ENCODE data around the gene COIL.

DNA sequence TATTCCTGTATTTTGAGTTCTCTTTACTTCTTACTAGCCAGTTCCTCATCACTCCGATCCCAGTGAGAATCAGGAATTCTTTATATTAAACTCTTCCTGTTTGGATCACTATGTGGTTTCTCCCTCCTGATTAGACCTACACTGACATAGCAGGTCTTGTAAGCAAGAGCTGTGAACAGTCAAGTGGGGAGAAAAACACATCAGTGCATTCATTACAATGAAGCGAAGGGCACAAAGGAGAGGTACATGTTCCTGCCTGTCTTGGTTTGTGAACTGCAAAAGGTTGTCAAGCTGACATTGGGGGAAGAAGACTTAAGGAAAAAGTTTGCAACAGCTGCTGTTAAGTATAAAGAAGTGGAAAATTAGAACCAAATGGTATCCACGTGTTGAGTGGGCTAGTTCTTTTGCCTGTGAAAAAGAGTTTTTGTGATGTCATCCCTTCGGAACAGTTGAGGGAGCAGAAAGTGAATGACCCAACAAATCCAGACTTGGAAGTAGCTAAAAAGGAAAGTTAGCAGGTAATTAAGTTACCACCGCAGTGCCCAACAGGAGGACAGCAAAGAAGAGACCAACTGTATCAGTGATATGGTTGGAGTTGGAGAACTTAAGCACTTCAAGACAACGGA, 24.0 kb downstream of the COIL start:
- TF ChIP-seq SOX6 (IDR thresholded peaks at IDR 0.05) = no peak
- no peak for TF ChIP-seq CEBPB (tag; IDR thresholded peaks at IDR 0.05)
- TF ChIP-seq NONO (IDR thresholded peaks at IDR 0.05; ENCODE audit: low read depth in 2 of 2, low read length in 1 of 2) = no peak
- TF ChIP-seq NRF1 (conservative IDR thresholded peaks at IDR 0.05 in 1 of 2, IDR thresholded peaks at IDR 0.05 in 1 of 2) = no peak
- no peak for TF ChIP-seq CHD2 (IDR thresholded peaks at IDR 0.05; ENCODE audit: low read depth, low read length)
- TF ChIP-seq, protein P1, sequence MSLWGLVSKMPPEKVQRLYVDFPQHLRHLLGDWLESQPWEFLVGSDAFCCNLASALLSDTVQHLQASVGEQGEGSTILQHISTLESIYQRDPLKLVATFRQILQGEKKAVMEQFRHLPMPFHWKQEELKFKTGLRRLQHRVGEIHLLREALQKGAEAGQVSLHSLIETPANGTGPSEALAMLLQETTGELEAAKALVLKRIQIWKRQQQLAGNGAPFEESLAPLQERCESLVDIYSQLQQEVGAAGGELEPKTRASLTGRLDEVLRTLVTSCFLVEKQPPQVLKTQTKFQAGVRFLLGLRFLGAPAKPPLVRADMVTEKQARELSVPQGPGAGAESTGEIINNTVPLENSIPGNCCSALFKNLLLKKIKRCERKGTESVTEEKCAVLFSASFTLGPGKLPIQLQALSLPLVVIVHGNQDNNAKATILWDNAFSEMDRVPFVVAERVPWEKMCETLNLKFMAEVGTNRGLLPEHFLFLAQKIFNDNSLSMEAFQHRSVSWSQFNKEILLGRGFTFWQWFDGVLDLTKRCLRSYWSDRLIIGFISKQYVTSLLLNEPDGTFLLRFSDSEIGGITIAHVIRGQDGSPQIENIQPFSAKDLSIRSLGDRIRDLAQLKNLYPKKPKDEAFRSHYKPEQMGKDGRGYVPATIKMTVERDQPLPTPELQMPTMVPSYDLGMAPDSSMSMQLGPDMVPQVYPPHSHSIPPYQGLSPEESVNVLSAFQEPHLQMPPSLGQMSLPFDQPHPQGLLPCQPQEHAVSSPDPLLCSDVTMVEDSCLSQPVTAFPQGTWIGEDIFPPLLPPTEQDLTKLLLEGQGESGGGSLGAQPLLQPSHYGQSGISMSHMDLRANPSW (CRISPR knock-in tag; IDR thresholded peaks at IDR 0.05) = no peak
- TF ChIP-seq ETV1 (tag; conservative IDR thresholded peaks at IDR 0.05; ENCODE audit: low read depth) = no peak
- no peak for TF ChIP-seq NR2C2 (CRISPR knock-in tag; IDR thresholded peaks at IDR 0.05)
- TF ChIP-seq NR2C2 (tag; IDR thresholded peaks at IDR 0.05) = no peak
- TF ChIP-seq TEAD4 (IDR thresholded peaks at IDR 0.05; ENCODE audit: low read length) = no peak
- no peak for TF ChIP-seq TEAD4 (CRISPR knock-in tag; IDR thresholded peaks at IDR 0.05; ENCODE audit: borderline replicate concordance)
- no peak for TF ChIP-seq STAT5B (CRISPR knock-in tag; IDR thresholded peaks at IDR 0.05)
